ENCODE data around the gene HLX. TPM values are rescaled to one million over a fixed set of nuclear protein-coding genes. Genes with fewer than 3 reads are reported as not detected.

Gene HLX
- polyA plus RNA-seq, 1 donor from 2014 or later: not detected

DNA sequence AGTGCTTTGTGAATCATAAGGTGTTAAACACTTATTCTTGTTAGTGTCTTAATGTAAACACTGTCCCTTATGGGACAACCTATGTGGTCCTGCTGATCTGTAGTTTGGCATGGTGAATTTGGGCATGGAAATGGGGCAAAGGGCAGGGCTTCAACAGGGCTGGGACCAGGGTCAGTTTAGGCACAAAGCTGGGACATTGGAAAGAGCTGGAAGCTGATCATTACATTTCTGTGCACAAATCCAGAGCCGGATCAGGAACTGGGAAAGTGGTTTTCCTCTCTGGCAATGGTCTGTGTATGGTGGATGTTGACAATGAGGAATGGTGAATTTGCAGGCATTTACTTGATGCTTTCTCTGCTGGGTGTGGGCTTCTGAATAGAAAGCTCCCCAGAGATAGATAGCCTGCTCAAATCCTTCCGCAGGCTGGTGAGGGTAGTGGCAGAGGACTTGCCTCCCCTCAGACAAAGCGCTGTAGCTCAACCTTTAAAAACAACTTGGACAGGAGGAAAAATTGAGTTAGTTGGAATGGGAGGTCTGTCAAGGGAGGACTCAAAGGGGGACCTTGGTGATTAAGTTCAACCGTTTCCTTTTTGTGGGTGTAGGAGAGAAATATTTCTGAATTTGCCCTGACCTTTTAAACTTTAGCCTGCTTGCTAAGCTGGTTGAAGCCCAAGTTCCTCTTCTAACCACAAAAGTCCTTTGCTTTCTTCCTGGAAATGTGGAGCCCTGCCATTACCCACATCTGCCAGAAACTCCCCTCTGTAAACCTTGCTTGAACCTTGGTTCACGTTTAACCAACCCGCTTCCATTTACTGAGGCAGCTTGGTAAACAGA lies 35.3 kb downstream of the HLX start:
- H3K4me2 ChIP-seq (ENCODE audit: low read length): no peak overlapping the region
- no peaks in the 10 kb centered on the region for H3F3A ChIP-seq (ENCODE audit: insufficient read depth, low read length, poor library complexity, severe bottlenecking)
- H4K20me1 ChIP-seq (ENCODE audit: insufficient read depth): no peaks in the 10 kb centered on the region
- TF ChIP-seq SMC3 (conservative IDR thresholded peaks at IDR 0.05; ENCODE audit: poor library complexity) (no peak), EP300 (conservative IDR thresholded peaks at IDR 0.05; ENCODE audit: poor library complexity, severe bottlenecking) (no peak), RAD21 (conservative IDR thresholded peaks at IDR 0.05) (no peak), MXI1 (conservative IDR thresholded peaks at IDR 0.05; ENCODE audit: poor library complexity, severe bottlenecking) (no peak), POLR2AphosphoS5 (IDR thresholded peaks at IDR 0.05) (no peak)
- TF ChIP-seq, protein P1, sequence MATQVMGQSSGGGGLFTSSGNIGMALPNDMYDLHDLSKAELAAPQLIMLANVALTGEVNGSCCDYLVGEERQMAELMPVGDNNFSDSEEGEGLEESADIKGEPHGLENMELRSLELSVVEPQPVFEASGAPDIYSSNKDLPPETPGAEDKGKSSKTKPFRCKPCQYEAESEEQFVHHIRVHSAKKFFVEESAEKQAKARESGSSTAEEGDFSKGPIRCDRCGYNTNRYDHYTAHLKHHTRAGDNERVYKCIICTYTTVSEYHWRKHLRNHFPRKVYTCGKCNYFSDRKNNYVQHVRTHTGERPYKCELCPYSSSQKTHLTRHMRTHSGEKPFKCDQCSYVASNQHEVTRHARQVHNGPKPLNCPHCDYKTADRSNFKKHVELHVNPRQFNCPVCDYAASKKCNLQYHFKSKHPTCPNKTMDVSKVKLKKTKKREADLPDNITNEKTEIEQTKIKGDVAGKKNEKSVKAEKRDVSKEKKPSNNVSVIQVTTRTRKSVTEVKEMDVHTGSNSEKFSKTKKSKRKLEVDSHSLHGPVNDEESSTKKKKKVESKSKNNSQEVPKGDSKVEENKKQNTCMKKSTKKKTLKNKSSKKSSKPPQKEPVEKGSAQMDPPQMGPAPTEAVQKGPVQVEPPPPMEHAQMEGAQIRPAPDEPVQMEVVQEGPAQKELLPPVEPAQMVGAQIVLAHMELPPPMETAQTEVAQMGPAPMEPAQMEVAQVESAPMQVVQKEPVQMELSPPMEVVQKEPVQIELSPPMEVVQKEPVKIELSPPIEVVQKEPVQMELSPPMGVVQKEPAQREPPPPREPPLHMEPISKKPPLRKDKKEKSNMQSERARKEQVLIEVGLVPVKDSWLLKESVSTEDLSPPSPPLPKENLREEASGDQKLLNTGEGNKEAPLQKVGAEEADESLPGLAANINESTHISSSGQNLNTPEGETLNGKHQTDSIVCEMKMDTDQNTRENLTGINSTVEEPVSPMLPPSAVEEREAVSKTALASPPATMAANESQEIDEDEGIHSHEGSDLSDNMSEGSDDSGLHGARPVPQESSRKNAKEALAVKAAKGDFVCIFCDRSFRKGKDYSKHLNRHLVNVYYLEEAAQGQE (IDR thresholded peaks at IDR 0.05; ENCODE audit: borderline replicate concordance): no peak
- TF ChIP-seq, protein P2, sequence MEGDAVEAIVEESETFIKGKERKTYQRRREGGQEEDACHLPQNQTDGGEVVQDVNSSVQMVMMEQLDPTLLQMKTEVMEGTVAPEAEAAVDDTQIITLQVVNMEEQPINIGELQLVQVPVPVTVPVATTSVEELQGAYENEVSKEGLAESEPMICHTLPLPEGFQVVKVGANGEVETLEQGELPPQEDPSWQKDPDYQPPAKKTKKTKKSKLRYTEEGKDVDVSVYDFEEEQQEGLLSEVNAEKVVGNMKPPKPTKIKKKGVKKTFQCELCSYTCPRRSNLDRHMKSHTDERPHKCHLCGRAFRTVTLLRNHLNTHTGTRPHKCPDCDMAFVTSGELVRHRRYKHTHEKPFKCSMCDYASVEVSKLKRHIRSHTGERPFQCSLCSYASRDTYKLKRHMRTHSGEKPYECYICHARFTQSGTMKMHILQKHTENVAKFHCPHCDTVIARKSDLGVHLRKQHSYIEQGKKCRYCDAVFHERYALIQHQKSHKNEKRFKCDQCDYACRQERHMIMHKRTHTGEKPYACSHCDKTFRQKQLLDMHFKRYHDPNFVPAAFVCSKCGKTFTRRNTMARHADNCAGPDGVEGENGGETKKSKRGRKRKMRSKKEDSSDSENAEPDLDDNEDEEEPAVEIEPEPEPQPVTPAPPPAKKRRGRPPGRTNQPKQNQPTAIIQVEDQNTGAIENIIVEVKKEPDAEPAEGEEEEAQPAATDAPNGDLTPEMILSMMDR (IDR thresholded peaks at IDR 0.05; ENCODE audit: poor library complexity, severe bottlenecking): no peak
- no peaks in the 10 kb centered on the region for H3K9me2 ChIP-seq (ENCODE audit: insufficient read depth, low read length)
- H3K79me2 ChIP-seq (replicated peaks; ENCODE audit: insufficient read depth, low read length): no peaks in the 10 kb centered on the region
- no peaks in the 10 kb centered on the region for H3K27me3 ChIP-seq (ENCODE audit: insufficient read depth, low read depth, low read length)
- H3K4me3 ChIP-seq (ENCODE audit: low read length): no peak overlapping the region
- no peak overlapping the region for H3K27ac ChIP-seq (ENCODE audit: low read length)
- H2AFZ ChIP-seq (ENCODE audit: low read depth, low read length): no peak overlapping the region
- no peaks in the 10 kb centered on the region for H3K9me3 ChIP-seq (ENCODE audit: low read length)
- H3K36me3 ChIP-seq (ENCODE audit: insufficient read depth, low read length): no peaks in the 10 kb centered on the region
- no peak overlapping the region for H3K9ac ChIP-seq (ENCODE audit: low read length)

GRCh38 chr1:220915117-220915440 lies 35.8 kb downstream of the HLX start:
- Histone ChIP-seq H3K27ac (ENCODE audit: low read length) (no peak overlapping the region), H3K79me2 (replicated peaks; ENCODE audit: insufficient read depth, low read length) (no peaks in the 10 kb centered on the region), H3K36me3 (ENCODE audit: insufficient read depth, low read length) (no peaks in the 10 kb centered on the region), H3K27me3 (ENCODE audit: insufficient read depth, low read depth, low read length) (no peaks in the 10 kb centered on the region), H3F3A (ENCODE audit: insufficient read depth, low read length, poor library complexity, severe bottlenecking) (no peaks in the 10 kb centered on the region), H4K20me1 (ENCODE audit: insufficient read depth) (no peaks in the 10 kb centered on the region), H3K4me3 (ENCODE audit: low read length) (no peak overlapping the region), H2AFZ (ENCODE audit: low read depth, low read length) (no peak overlapping the region), H3K9ac (ENCODE audit: low read length) (no peak overlapping the region), H3K9me2 (ENCODE audit: insufficient read depth, low read length) (no peaks in the 10 kb centered on the region), H3K9me3 (ENCODE audit: low read length) (no peaks in the 10 kb centered on the region), H3K4me2 (ENCODE audit: low read length) (no peak overlapping the region)
- TF ChIP-seq MXI1 (conservative IDR thresholded peaks at IDR 0.05; ENCODE audit: poor library complexity, severe bottlenecking): no peak

- Histone ChIP-seq H3K27me3 (ENCODE audit: insufficient read depth, low read depth, low read length) (no peaks in the 10 kb centered on the region), H3K79me2 (replicated peaks; ENCODE audit: insufficient read depth, low read length) (no peaks in the 10 kb centered on the region), H3K9me3 (ENCODE audit: low read length) (no peaks in the 10 kb centered on the region), H3K36me3 (ENCODE audit: insufficient read depth, low read length) (no peaks in the 10 kb centered on the region), H3F3A (ENCODE audit: insufficient read depth, low read length, poor library complexity, severe bottlenecking) (no peaks in the 10 kb centered on the region), H3K27ac (ENCODE audit: low read length) (no peak overlapping the region), H2AFZ (ENCODE audit: low read depth, low read length) (no peak overlapping the region), H4K20me1 (ENCODE audit: insufficient read depth) (no peaks in the 10 kb centered on the region), H3K9me2 (ENCODE audit: insufficient read depth, low read length) (no peaks in the 10 kb centered on the region), H3K9ac (ENCODE audit: low read length) (no peak overlapping the region), H3K4me2 (ENCODE audit: low read length) (no peak overlapping the region), H3K4me3 (ENCODE audit: low read length) (no peak overlapping the region)
- no peak for TF ChIP-seq RAD21 (conservative IDR thresholded peaks at IDR 0.05)
- TF ChIP-seq MXI1 (conservative IDR thresholded peaks at IDR 0.05; ENCODE audit: poor library complexity, severe bottlenecking): no peak
- no peak for TF ChIP-seq EZH2 (IDR thresholded peaks at IDR 0.05; ENCODE audit: borderline replicate concordance, insufficient read depth, low read length, poor library complexity, severe bottlenecking)
- TF ChIP-seq SMC3 (conservative IDR thresholded peaks at IDR 0.05; ENCODE audit: poor library complexity): no peak
- TF ChIP-seq, protein P1 (IDR thresholded peaks at IDR 0.05; ENCODE audit: borderline replicate concordance): no peak
- TF ChIP-seq EP300 (conservative IDR thresholded peaks at IDR 0.05; ENCODE audit: poor library complexity, severe bottlenecking): no peak
- TF ChIP-seq, protein P2 (IDR thresholded peaks at IDR 0.05; ENCODE audit: poor library complexity, severe bottlenecking): no peak
- no peak for TF ChIP-seq TAF1 (IDR thresholded peaks at IDR 0.05; ENCODE audit: low read depth)
- no peak for TF ChIP-seq POLR2AphosphoS5 (IDR thresholded peaks at IDR 0.05)
Measured at GRCh38 chr1:220915954-220916353, 36.7 kb downstream of the HLX start.

All from neural cell (in vitro differentiated cells).